Muscle of back (tissue), 11 donors: Measurements from ENCODE around the gene SLC25A43. TPM values are rescaled to one million over a fixed set of nuclear protein-coding genes. Genes with fewer than 3 reads are reported as not detected.

Experiments
- DNase-seq, 3 donors: peaks; one replicate each; pipeline versions ENCODE4 v3.0.0 to v3.0.0-alpha.2; 2013
- polyA plus RNA-seq, 10 donors: library from polyadenylated mRNA; unstranded; fragments of 120-200 nt; gene quantifications; one replicate each; pipeline ENCODE4 v1.2.1, GENCODE V29; 2013; ENCODE audit not compliant: insufficient read length in 10 of 10

Gene SLC25A43
- polyA plus RNA-seq, 10 donors: 5.1 to 10.2 (median 7.7) TPM

DNA sequence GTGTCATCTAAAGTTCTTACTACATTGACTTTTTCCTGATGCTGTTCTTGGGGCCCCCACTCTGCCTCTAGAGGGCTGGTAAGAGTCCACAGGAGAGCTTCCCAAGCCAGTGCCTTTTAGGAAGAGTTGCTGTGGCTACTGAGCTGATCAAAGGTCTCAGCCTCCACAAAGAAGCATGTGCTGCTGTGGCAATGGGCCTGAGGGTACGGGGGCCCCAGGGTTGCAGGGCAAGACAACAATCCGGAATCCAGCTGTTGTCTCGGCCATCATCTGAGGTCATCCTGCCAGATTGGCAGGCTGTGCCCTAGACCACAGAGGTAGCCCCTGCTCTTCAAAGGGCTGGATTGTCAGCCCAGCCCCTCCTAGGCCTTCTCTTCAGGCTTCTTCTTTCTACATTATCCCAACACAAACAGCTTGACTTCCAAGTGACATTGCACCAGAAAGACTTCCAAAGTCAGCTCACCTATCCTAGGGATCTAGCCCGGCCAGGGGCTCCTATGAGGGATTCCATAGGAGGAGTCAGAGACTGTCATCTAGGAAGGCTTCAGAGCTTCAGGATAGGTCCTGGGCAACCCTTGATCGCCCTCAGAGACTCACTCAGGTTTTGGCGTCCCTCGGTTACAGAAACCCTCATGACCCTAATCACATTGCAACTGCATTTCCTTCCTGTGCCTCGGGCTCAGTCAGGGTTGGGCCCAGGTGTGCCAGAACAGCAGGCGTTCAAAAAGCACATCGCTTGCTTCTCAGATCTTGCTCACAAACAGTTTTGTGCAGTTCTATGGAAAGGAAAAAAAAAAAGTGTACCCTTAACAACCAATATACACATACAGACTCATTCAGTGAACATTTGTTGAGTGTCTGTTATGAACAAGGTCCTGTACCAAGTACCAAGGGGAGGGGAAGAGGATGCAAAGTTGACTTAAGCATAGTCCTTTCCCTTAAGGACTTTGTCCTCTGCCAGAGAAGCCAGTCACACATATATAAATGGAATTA lies 96.9 kb downstream of the SLC25A43 start:
- DNase-seq: no peak

- DNase-seq: no peak
Observed at GRCh38 chrX:119497185-119497584, 98.0 kb downstream of the SLC25A43 start.

GRCh38 chrX:119500061-119500800 lies 101.1 kb downstream of the SLC25A43 start:
- no peak for DNase-seq

DNA sequence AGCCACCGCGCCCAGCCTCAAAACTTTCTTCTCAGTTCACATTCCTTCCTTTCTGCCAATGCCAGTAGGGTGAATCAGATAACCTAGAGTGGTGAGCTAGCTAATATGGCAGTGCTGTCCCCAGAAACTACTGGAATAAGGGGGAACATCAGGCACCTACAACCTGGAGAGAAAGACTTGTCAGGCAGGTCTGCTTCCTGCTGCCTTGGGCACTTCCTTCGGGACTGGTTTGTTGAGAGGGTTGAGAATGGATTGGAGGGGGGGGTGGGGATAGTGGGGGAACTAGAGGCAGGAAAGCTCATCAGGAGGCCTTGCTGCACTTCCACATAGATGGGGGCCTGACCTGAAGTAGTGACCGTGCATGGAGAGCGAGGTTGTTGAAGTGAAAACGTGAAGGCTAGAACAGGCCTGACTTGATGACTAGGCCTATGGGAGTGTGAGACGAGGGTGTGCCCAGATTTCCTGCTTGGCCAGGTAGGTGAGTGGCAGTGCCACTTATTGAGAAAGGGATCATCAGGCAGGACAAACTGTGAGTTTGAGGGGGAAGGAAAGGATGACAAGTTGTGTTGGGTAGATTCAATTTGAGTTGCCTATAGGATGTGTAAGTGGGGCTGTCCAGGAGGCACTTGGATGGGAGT lies 102.5 kb downstream of the SLC25A43 start:
- DNase-seq: no peak

GRCh38 chrX:119502727-119503483 lies 103.8 kb downstream of the SLC25A43 start:
- DNase-seq: peak in 1 of 3 donors; percentile 25

DNA sequence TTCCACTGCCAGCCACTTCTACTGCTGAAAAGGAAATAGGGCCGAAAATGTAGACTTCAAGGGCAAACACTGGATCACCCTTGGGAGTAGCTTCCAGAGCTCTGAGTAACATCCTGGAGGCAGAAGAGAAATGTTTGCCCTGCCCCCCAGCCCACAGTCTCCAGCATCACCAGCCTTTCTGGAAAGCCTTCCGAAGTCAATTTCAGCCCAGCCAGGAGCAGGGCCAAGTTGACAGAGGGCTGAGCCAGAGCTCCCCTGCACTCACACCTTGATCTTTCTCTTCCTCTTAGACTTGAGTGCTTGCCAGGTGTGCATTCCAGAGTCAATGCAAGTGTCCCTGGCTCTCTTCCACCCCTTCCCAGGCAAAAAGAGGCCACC lies 104.3 kb downstream of the SLC25A43 start:
- DNase-seq: peak in 2 of 3 donors; percentile 6 to 73

Other genes starting within 250 kb of the SLC25A43 start
- gene PGRMC1, start 163.1 kb upstream of the SLC25A43 start, polyA plus RNA-seq: 100 to 1,000 TPM in 8 of 10 donors, 10 to 100 TPM in 2; 88.6 to 155 (median 107) TPM
- gene SLC25A5, start 69.1 kb downstream of the SLC25A43 start, polyA plus RNA-seq: 100 to 1,000 TPM; 138 to 180 (median 165) TPM
- gene STEEP1, start 166.1 kb downstream of the SLC25A43 start, polyA plus RNA-seq: 10 to 100 TPM; 13.7 to 19.0 (median 16.1) TPM
- gene UBE2A, start 175.2 kb downstream of the SLC25A43 start, polyA plus RNA-seq: 10 to 100 TPM; 52.4 to 71.1 (median 63.9) TPM
- 10 to 100 TPM in 1 of 10 donors, 1 to 10 TPM in 9; 6.2 to 10.0 (median 7.5) TPM for gene NKRF, start 207.1 kb downstream of the SLC25A43 start, polyA plus RNA-seq